KOPT-K1 (cell line): ENCODE results near the gene SKIC8.

Source experiments
- H3K27ac ChIP-seq: fragments of 200-600 bp; sonication (generic); 2 replicates; pipeline ENCODE4 v1.5.1; 2016; ENCODE audit warnings: antibody characterized with exemption, mild to moderate bottlenecking, low read depth, low read length; ENCODE audit not compliant: poor library complexity, severe bottlenecking
- H3K36me3 ChIP-seq: fragments of 200-600 bp; sonication (generic); 2 replicates; pipeline ENCODE4 v1.5.1; 2017; ENCODE audit warnings: antibody characterized with exemption, mild to moderate bottlenecking, low read length, moderate library complexity; ENCODE audit not compliant: insufficient read depth
- H3K9me3 ChIP-seq: fragments of 200-600 bp; sonication (generic); 2 replicates; pipeline ENCODE4 v1.5.1; 2017; ENCODE audit warnings: antibody characterized with exemption, low read length, mild to moderate bottlenecking; ENCODE audit not compliant: insufficient read depth, poor library complexity, severe bottlenecking

SKIC8 gene

DNA sequence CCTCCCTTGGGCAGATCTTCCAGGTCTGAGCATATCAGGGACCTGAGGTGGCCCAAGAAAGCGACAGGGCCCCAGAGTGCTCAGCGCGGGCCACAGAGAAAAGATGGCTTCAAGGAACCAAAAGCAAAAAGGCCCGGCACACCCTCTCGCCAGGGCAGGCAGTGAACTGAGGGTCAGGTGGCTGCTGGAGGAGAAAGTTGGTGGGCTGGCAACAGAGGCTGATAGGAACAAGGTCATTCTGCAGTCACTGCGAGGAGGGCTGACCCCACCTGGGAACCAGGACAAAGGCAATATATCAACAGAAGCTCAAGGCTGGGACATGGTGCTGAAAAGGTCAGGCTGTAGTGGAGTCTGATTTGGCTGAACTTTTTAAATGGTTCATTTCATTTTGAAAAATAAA lies 62.3 kb downstream of the SKIC8 start:
- Histone ChIP-seq H3K36me3 (no peaks in the 10 kb centered on the region), H3K9me3 (no peaks in the 10 kb centered on the region), H3K27ac (no peak overlapping the region)

DNA sequence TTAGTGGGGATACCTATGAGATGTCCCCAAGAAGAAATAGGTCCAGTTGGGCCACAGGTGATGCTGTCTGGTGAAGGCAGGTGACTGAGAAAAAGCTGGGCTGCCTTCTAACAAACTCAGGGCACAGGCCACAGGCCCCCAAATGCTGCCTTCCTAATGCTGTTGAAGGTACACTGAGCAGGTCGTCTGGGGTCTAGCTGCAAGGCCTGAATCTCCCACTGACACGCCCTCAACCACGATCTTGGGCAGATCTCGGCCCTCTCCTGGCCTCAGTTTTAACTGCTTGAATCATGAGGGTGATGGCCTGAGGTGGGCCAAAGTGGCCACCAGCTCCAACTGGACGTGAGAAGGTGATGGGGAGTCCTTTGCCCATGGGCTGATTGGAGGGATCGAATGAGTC lies 62.9 kb downstream of the SKIC8 start:
- no peaks in the 10 kb centered on the region for H3K36me3 ChIP-seq
- H3K27ac ChIP-seq: no peak overlapping the region
- no peaks in the 10 kb centered on the region for H3K9me3 ChIP-seq

DNA sequence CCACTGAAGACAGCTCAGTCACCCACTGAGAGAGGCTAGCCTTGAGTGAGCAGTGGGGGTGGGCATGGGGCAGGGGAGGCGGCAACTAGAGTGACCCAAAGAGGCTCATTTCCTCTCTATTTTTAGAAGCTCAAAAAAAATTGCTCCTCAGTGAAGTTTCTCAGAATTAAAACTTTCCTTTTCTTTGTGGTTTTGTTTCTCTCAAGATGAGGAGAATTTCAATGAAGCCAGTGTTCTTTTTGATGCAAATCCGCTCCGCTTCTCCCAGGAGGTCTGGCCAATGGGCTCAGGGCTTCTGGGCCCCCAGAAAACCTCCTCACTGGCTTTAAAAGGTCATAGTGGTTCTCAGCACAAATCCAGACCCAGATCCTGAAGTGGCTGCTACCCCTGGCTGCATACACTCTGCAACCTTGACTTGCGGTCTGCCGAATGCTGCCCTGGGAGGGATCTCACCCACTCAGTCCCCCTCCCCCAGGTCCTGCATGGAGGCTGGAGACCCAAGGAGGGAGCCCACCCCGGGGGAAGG lies 64.8 kb downstream of the SKIC8 start, which contains the start of gene ACSBG1:
Gene ACSBG1, minus strand, starts transcription at position 51 of the 526 bp plus-strand sequence. CDS start 64 bp downstream, outside the sequence.
- Histone ChIP-seq H3K27ac (no peak within 1 kb of the TSS), H3K36me3 (no peaks in the 10 kb centered on the region), H3K9me3 (no peaks in the 10 kb centered on the region)

- no peak overlapping the region for H3K27ac ChIP-seq
- no peaks in the 10 kb centered on the region for H3K9me3 ChIP-seq
- H3K36me3 ChIP-seq: no peaks in the 10 kb centered on the region
Observed at GRCh38 chr15:78233496-78233895, 65.9 kb downstream of the SKIC8 start.
